HepG2 (cell line): ENCODE data around the gene ID3. TPM values are rescaled to one million over a fixed set of nuclear protein-coding genes. Genes with fewer than 3 reads are reported as not detected.

Source experiments
- ATF3 ChIP-seq: sonication (generic); formaldehyde crosslinking; IDR thresholded peaks from 2 replicates; pipeline ENCODE4 v1.4.0; 2020; ENCODE audit warnings: missing genetic modification reagents
- EZH2 ChIP-seq: conservative IDR thresholded peaks from 2 replicates; pipeline ENCODE4 v1.6.1; 2012; ENCODE audit warnings: mild to moderate bottlenecking, low read depth, low read length, moderate library complexity
- GATAD1 ChIP-seq: IDR thresholded peaks from 2 replicates; pipeline ENCODE4 v1.6.1; 2016; ENCODE audit warnings: missing genetic modification reagents, missing compliant biosample characterization
- HDAC1 ChIP-seq: sonication (generic); formaldehyde crosslinking; IDR thresholded peaks from 2 replicates; pipeline ENCODE4 v1.5.1; 2020; ENCODE audit warnings: mild to moderate bottlenecking, missing genetic modification reagents
- HES4 ChIP-seq: sonication (generic); formaldehyde crosslinking; IDR thresholded peaks from 2 replicates; pipeline ENCODE4 v1.9.0; 2021; ENCODE audit warnings: mild to moderate bottlenecking, missing genetic modification reagents, borderline replicate concordance
- HMG20B ChIP-seq: conservative IDR thresholded peaks from 2 replicates; pipeline ENCODE4 v1.6.1; 2016; ENCODE audit warnings: missing genetic modification reagents, missing compliant biosample characterization
- IRF1 ChIP-seq: sonication (generic); formaldehyde crosslinking; IDR thresholded peaks from 2 replicates; pipeline ENCODE4 v1.4.0; 2020; ENCODE audit warnings: low read depth, mild to moderate bottlenecking, missing genetic modification reagents
- NONO ChIP-seq, 2 experiments: fragments of 450-650 bp in 1 of 2; sonication (generic) in 1 of 2; formaldehyde crosslinking in 1 of 2; IDR thresholded peaks in 1 of 2; conservative IDR thresholded peaks in 1 of 2; 2 replicates each; pipeline versions ENCODE4 v1.6.1 to v1.8.0; 2017 to 2022; ENCODE audit warnings: mild to moderate bottlenecking in 1 of 2, missing genetic modification reagents in 1 of 2, moderate library complexity in 1 of 2
- POLR2G ChIP-seq: fragments of 200-400 bp; formaldehyde crosslinking; IDR thresholded peaks from 2 replicates; pipeline ENCODE4 v1.6.1; 2018; ENCODE audit warnings: mild to moderate bottlenecking, low read depth, low read length, moderate library complexity
- RORA ChIP-seq: sonication (generic); formaldehyde crosslinking; IDR thresholded peaks from 2 replicates; pipeline ENCODE4 v1.5.0; 2020; ENCODE audit warnings: mild to moderate bottlenecking, missing genetic modification reagents, moderate library complexity
- SPEN ChIP-seq: sonication (generic); formaldehyde crosslinking; IDR thresholded peaks from 2 replicates; pipeline ENCODE4 v1.5.1; 2020; ENCODE audit warnings: low read depth, mild to moderate bottlenecking, missing genetic modification reagents
- ZBTB3 ChIP-seq: sonication (generic); formaldehyde crosslinking; IDR thresholded peaks from 2 replicates; pipeline ENCODE4 v1.4.0; 2020; ENCODE audit warnings: low read depth, mild to moderate bottlenecking, moderate library complexity, missing genetic modification reagents, borderline replicate concordance
- ZFX ChIP-seq: sonication (generic); formaldehyde crosslinking; IDR thresholded peaks from 2 replicates; pipeline ENCODE4 v1.4.0; 2020; ENCODE audit warnings: mild to moderate bottlenecking, low read depth, missing genetic modification reagents, moderate library complexity
- ZKSCAN8 ChIP-seq: IDR thresholded peaks from 2 replicates; pipeline ENCODE4 v1.6.1; 2016; ENCODE audit warnings: borderline replicate concordance, missing genetic modification reagents, missing compliant biosample characterization
- ZNF124 ChIP-seq: sonication (generic); formaldehyde crosslinking; IDR thresholded peaks from 2 replicates; pipeline ENCODE4 v1.4.0; 2020; ENCODE audit warnings: missing genetic modification reagents
- ZNF407 ChIP-seq: sonication (generic); formaldehyde crosslinking; IDR thresholded peaks from one replicate; pipeline ENCODE4 v1.5.1; 2020; ENCODE audit warnings: mild to moderate bottlenecking, missing genetic modification reagents; ENCODE audit errors: not compliant biosample characterization
- ZNF549 ChIP-seq: sonication (generic); formaldehyde crosslinking; IDR thresholded peaks from 2 replicates; pipeline ENCODE4 v1.5.0; 2020; ENCODE audit warnings: missing genetic modification reagents
- ZNF619 ChIP-seq: sonication (generic); formaldehyde crosslinking; IDR thresholded peaks from 2 replicates; pipeline ENCODE4 v1.4.0; 2020; ENCODE audit warnings: mild to moderate bottlenecking, missing genetic modification reagents
- polyA plus RNA-seq, 8 experiments: library from polyadenylated mRNA; depleted of rRNA in 3 of 8; stranded (reverse) in 7 of 8; unstranded in 1 of 8; fragments of >200 nt; fragmentation: Illumina TruSeq in 4 of 8; extraction: Trizol in 4 of 8; gene quantifications; 2 replicates each; pipeline versions ENCODE4 v1.2.1 to v1.2.3, GENCODE V29; 2011 to 2016; ENCODE audit warnings: low read depth in 4 of 8, missing spikeins in 1 of 8, mixed read lengths in 1 of 8; ENCODE audit not compliant: insufficient read depth in 1 of 8
- total RNA-seq, 5 experiments: library from RNA; depleted of rRNA; stranded (reverse); fragments of >200 nt; fragmentation: Illumina TruSeq; extraction: Trizol; gene quantifications; 2 replicates each; pipeline ENCODE4 v1.2.3, GENCODE V29; 2016; ENCODE audit warnings: low read depth in 1 of 5

Gene ID3
- total and polyA plus RNA-seq, 2 of the 13 experiments (the other 11 are each of a cell fraction or from before 2014, with no cell fraction given): 64.8 to 115 TPM

GRCh38 chr1:23530747-23531561 lies 28.3 kb downstream of the ID3 start, which contains the start of gene E2F2 (continued):
- TF ChIP-seq POLR2G: peak; percentile 42; the same call in 1 of the 2 replicates
- no peak for TF ChIP-seq NONO (IDR thresholded peaks at IDR 0.05)
- peak; percentile 20; the same call in 1 of the 2 replicates for TF ChIP-seq NONO (CRISPR knock-in tag; conservative IDR thresholded peaks at IDR 0.05)
- TF ChIP-seq ZNF124 (CRISPR knock-in tag): peak; percentile 13; the same call in 1 of the 2 replicates
- no peak for TF ChIP-seq ATF3 (CRISPR knock-in tag)
- no peak for TF ChIP-seq EZH2
- TF ChIP-seq GATAD1 (CRISPR knock-in tag): peak; percentile 66
- TF ChIP-seq ZFX (CRISPR knock-in tag): peak; percentile 46
- no peak for TF ChIP-seq ZNF549 (CRISPR knock-in tag)
- TF ChIP-seq SPEN (CRISPR knock-in tag): peak; percentile 82
- TF ChIP-seq IRF1 (CRISPR knock-in tag): no peak
- TF ChIP-seq ZKSCAN8 (CRISPR knock-in tag): no peak
- no peak for TF ChIP-seq ZNF619 (CRISPR knock-in tag)
- no peak for TF ChIP-seq ZNF407
- peak; percentile 90 for TF ChIP-seq HDAC1
- no peak for TF ChIP-seq HMG20B
- no peak for TF ChIP-seq HES4 (CRISPR knock-in tag)
- TF ChIP-seq RORA: no peak
- 0 out of 2 replicates have a peak, but pooled peaks have one; percentile 22 for TF ChIP-seq ZBTB3
